Stimulated activated CD4-positive, alpha-beta T cell treated with anti-CD3 and anti-CD28 coated beads, Interleukin-4, amount 100 ng/mL, for 4 hours (primary cell): Measurements from ENCODE around the gene RHOG.
A peak's percentile ranks its signal among the peaks of the same experiment; 100 is the strongest.
"Not testable (repeated sequence)": the region's sequence is repeated elsewhere in the genome, so short reads cannot be mapped to it uniquely, and the experiment has no call there.

ENCODE experiments used
- DNase-seq, 2 experiments: peaks; one replicate each; pipeline ENCODE4 v3.0.0-alpha.2; 2020

Gene RHOG

GRCh38 chr11:3807909-3808860 lies 32.6 kb downstream of the RHOG start, which contains the start of gene PGAP2:
PGAP2 (plus strand) TSS chr11:3808560; CDS start chr11:3811260, 2,700 bp downstream.
- peak; percentile 43 to 67 for DNase-seq

GRCh38 chr11:3803726-3804495 lies 36.8 kb downstream of the RHOG start:
- DNase-seq: no peak

GRCh38 chr11:3802011-3802790 lies 38.6 kb downstream of the RHOG start:
- no peak for DNase-seq

- no peak for DNase-seq
Observed at GRCh38 chr11:3799873-3800272, 40.9 kb downstream of the RHOG start.

GRCh38 chr11:3799143-3799542 lies 41.6 kb downstream of the RHOG start:
- DNase-seq: no peak

- peak; percentile 98 to 100 for DNase-seq
Observed at GRCh38 chr11:3797329-3798090, 43.2 kb downstream of the RHOG start, which contains the start of gene NUP98. NUP98 (minus strand) TSS chr11:3797554; CDS start chr11:3782117, 15,437 bp downstream.

- no peak for DNase-seq
Observed at GRCh38 chr11:3796801-3797328, 43.9 kb downstream of the RHOG start.

- no peak for DNase-seq
Observed at GRCh38 chr11:3796346-3796745, 44.4 kb downstream of the RHOG start.

GRCh38 chr11:3796002-3796311 lies 44.8 kb downstream of the RHOG start:
- DNase-seq: no peak

- no peak for DNase-seq
Observed at GRCh38 chr11:3795131-3796001, 45.4 kb downstream of the RHOG start.

- not testable (repeated sequence) for DNase-seq
Observed at GRCh38 chr11:3794387-3794786, 46.4 kb downstream of the RHOG start.

GRCh38 chr11:3786781-3787428 lies 53.9 kb downstream of the RHOG start:
- no peak for DNase-seq

GRCh38 chr11:3783611-3784010 lies 57.1 kb downstream of the RHOG start:
- no peak for DNase-seq

- no peak for DNase-seq
Observed at GRCh38 chr11:3782963-3783362, 57.8 kb downstream of the RHOG start.

GRCh38 chr11:3781423-3781822 lies 59.3 kb downstream of the RHOG start:
- no peak for DNase-seq
